HepG2 (cell line): ENCODE data around the gene ATP2B2. TPM values are rescaled to one million over a fixed set of nuclear protein-coding genes. Genes with fewer than 3 reads are reported as not detected.

Experiments used
- ATAC-seq: fragments of 200-7000 bp; cut with Tn5 transposase; 3 replicates; pipeline ENCODE4 v1.9.1; 2020; ENCODE audit warnings: mild to moderate bottlenecking, moderate library complexity
- BruUV-seq: library from RNA; stranded (reverse); fragments of 400-500 nt; replicated peaks from 2 replicates; lab custom pipeline; 2021; lab: Mats Ljungman, UMichigan
- CTCF ChIA-PET: fragments of 300-600 bp; formaldehyde crosslinking; extraction: SDS; loops from one replicate; lab custom pipeline; 2021; ENCODE audit warnings: low total read pairs, inconsistent platforms, low intra/inter-chr PET ratio; lab: Yijun Ruan, JAX
- POLR2A ChIA-PET: fragments of 350-600 bp; sonication (Branson Sonifier 250); formaldehyde crosslinking; loops from one replicate; lab custom pipeline; 2020; ENCODE audit warnings: antibody characterized with exemption, inconsistent platforms; lab: Yijun Ruan, JAX
- DNase-seq: peaks from one replicate; pipeline ENCODE4 v3.0.0-alpha.2; 2015; ENCODE audit warnings: low spot score
- FAIRE-seq: peaks from 3 replicates; lab custom pipeline; 2011; peaks lifted over from hg19 to GRCh38; lab: Jason Lieb, UNC
- H2AFZ ChIP-seq: one replicate; pipeline ENCODE4 v1.6.1; 2011; ENCODE audit warnings: low read length, inconsistent platforms
- H3K27ac ChIP-seq: fragments of 300-600 bp; 3 replicates; pipeline ENCODE4 v1.8.0; 2011; ENCODE audit warnings: mixed run types, mild to moderate bottlenecking, mixed read lengths, low read length, inconsistent platforms; ENCODE audit not compliant: insufficient read depth; ENCODE audit errors: extremely low read length
- H3K27me3 ChIP-seq, 2 experiments: fragments of 200-600 bp in 1 of 2; 2 replicates in 1 of 2; 3 replicates in 1 of 2; pipeline versions ENCODE4 v1.6.0 to v1.8.0; 2011; ENCODE audit warnings: low read length in 2 of 2, mild to moderate bottlenecking in 2 of 2, moderate library complexity in 2 of 2, inconsistent platforms in 1 of 2; ENCODE audit not compliant: insufficient read depth in 2 of 2, control insufficient read depth in 1 of 2
- H3K36me3 ChIP-seq, 2 experiments: fragments of 200-600 bp in 1 of 2; replicated peaks in 1 of 2; 2 replicates in 1 of 2; 3 replicates in 1 of 2; pipeline versions ENCODE4 v1.5.1 to v1.8.0; 2011; ENCODE audit warnings: low read length in 2 of 2, inconsistent platforms in 1 of 2; ENCODE audit not compliant: insufficient read depth in 2 of 2, control insufficient read depth in 1 of 2
- H3K4me1 ChIP-seq: 2 replicates; pipeline ENCODE4 v1.5.1; 2012; ENCODE audit warnings: low read length, inconsistent platforms; ENCODE audit not compliant: insufficient read depth
- H3K4me2 ChIP-seq: 2 replicates; pipeline ENCODE4 v1.6.0; 2011; ENCODE audit warnings: low read depth, low read length, inconsistent platforms
- H3K4me3 ChIP-seq, 3 experiments: fragments of 200-600 bp in 1 of 3; sonication (generic), shearing (Covaris generic) in 1 of 3; replicated peaks in 1 of 3; 2 replicates each; pipeline ENCODE4 v1.5.1; 2011 to 2016; ENCODE audit warnings: low read length in 3 of 3, inconsistent platforms in 2 of 3, low read depth in 2 of 3, mild to moderate bottlenecking in 2 of 3, control low read depth in 1 of 3, mixed read lengths in 1 of 3; ENCODE audit not compliant: insufficient read depth in 1 of 3
- H3K79me2 ChIP-seq: one replicate; pipeline ENCODE4 v1.6.1; 2011; ENCODE audit warnings: low read length, inconsistent platforms; ENCODE audit not compliant: insufficient read depth
- H3K9ac ChIP-seq: 2 replicates; pipeline ENCODE4 v1.6.0; 2011; ENCODE audit warnings: mild to moderate bottlenecking, low read depth, low read length, inconsistent platforms; ENCODE audit not compliant: insufficient read depth
- H3K9me3 ChIP-seq: 2 replicates; pipeline ENCODE4 v1.5.1; 2012; ENCODE audit warnings: mild to moderate bottlenecking, low read length
- H4K20me1 ChIP-seq: 2 replicates; pipeline ENCODE4 v1.6.0; 2011; ENCODE audit warnings: inconsistent platforms, mild to moderate bottlenecking, low read length, moderate library complexity; ENCODE audit not compliant: insufficient read depth
- HNRNPL ChIP-seq: fragments of 200-400 bp; formaldehyde crosslinking; IDR thresholded peaks from 2 replicates; pipeline ENCODE4 v1.6.1; 2017; ENCODE audit warnings: mild to moderate bottlenecking, low read depth, low read length
- HNRNPUL1 ChIP-seq: fragments of 200-400 bp; formaldehyde crosslinking; IDR thresholded peaks from 2 replicates; pipeline ENCODE4 v1.6.1; 2017; ENCODE audit warnings: low read depth, mild to moderate bottlenecking, low read length, moderate library complexity
- JARID2 ChIP-seq: sonication (generic); formaldehyde crosslinking; IDR thresholded peaks from 2 replicates; pipeline ENCODE4 v1.8.1; 2023; ENCODE audit warnings: missing genetic modification reagents, inconsistent platforms; ENCODE audit not compliant: insufficient replicate concordance
- NFYB ChIP-seq: sonication (generic); formaldehyde crosslinking; IDR thresholded peaks from 2 replicates; pipeline ENCODE4 v1.4.0; 2020; ENCODE audit warnings: missing genetic modification reagents
- NKX3-1 ChIP-seq: sonication (generic); formaldehyde crosslinking; IDR thresholded peaks from 2 replicates; pipeline ENCODE4 v1.5.0; 2020; ENCODE audit warnings: missing genetic modification reagents
- NR0B2 ChIP-seq: sonication (generic); formaldehyde crosslinking; IDR thresholded peaks from 2 replicates; pipeline ENCODE4 v1.4.0; 2020; ENCODE audit warnings: mild to moderate bottlenecking, missing genetic modification reagents
- REL ChIP-seq: sonication (generic); formaldehyde crosslinking; conservative IDR thresholded peaks from 2 replicates; pipeline ENCODE4 v1.8.0; 2022; ENCODE audit warnings: mild to moderate bottlenecking, missing genetic modification reagents, moderate library complexity
- ZNF264 ChIP-seq: sonication (generic); formaldehyde crosslinking; IDR thresholded peaks from 2 replicates; pipeline ENCODE4 v1.4.0; 2020; ENCODE audit warnings: missing genetic modification reagents
- ZNF629 ChIP-seq: sonication (generic); formaldehyde crosslinking; conservative IDR thresholded peaks from 2 replicates; pipeline ENCODE4 v1.5.0; 2020; ENCODE audit warnings: missing genetic modification reagents
- WGBS: methylation state at CpG from one replicate; pipeline ENCODE4 v1.1.6; 2017; ENCODE audit warnings: low lambda C conversion rate; 5-methylcytosine and 5-hydroxymethylcytosine counted together
- in situ Hi-C: cut with HindIII; loops from 2 replicates; pipeline ENCODE4 v1.10.0; 2017; ENCODE audit warnings: low pct_unique_long_range_greater_than_20kb; ENCODE audit not compliant: extremely low pct_ligation_motif_present
- intact Hi-C: fragments of 100-400 bp; cut with micrococcal nuclease; formaldehyde crosslinking; loops from one replicate; pipeline ENCODE4 v1.10.0; 2022; ENCODE audit not compliant: unreplicated experiment
- polyA plus RNA-seq, 8 experiments: library from polyadenylated mRNA; depleted of rRNA in 3 of 8; stranded (reverse) in 7 of 8; unstranded in 1 of 8; fragments of >200 nt; fragmentation: Illumina TruSeq in 4 of 8; extraction: Trizol in 4 of 8; gene quantifications; 2 replicates each; pipeline versions ENCODE4 v1.2.1 to v1.2.3, GENCODE V29; 2011 to 2016; ENCODE audit warnings: low read depth in 4 of 8, missing spikeins in 1 of 8, mixed read lengths in 1 of 8; ENCODE audit not compliant: insufficient read depth in 1 of 8
- total RNA-seq, 5 experiments: library from RNA; depleted of rRNA; stranded (reverse); fragments of >200 nt; fragmentation: Illumina TruSeq; extraction: Trizol; gene quantifications; 2 replicates each; pipeline ENCODE4 v1.2.3, GENCODE V29; 2016; ENCODE audit warnings: low read depth in 1 of 5
- TF ChIP-seq, protein P1 (sequence below): sonication (generic); formaldehyde crosslinking; conservative IDR thresholded peaks from 2 replicates; pipeline ENCODE4 v1.8.0; 2022; ENCODE audit warnings: mild to moderate bottlenecking, moderate library complexity, missing genetic modification reagents
- TF ChIP-seq, protein P2 (sequence below): sonication (generic); formaldehyde crosslinking; IDR thresholded peaks from 2 replicates; pipeline ENCODE4 v1.4.0; 2020; ENCODE audit warnings: mild to moderate bottlenecking, missing genetic modification reagents, borderline replicate concordance

Gene ATP2B2
- total and polyA plus RNA-seq, 2 of the 13 experiments (the other 11 are each of a cell fraction or from before 2014, with no cell fraction given): 1.5 to 2.3 TPM

- TF ChIP-seq HNRNPL (no peak), JARID2 (CRISPR knock-in tag) (no peak)
- TF ChIP-seq, protein P1, sequence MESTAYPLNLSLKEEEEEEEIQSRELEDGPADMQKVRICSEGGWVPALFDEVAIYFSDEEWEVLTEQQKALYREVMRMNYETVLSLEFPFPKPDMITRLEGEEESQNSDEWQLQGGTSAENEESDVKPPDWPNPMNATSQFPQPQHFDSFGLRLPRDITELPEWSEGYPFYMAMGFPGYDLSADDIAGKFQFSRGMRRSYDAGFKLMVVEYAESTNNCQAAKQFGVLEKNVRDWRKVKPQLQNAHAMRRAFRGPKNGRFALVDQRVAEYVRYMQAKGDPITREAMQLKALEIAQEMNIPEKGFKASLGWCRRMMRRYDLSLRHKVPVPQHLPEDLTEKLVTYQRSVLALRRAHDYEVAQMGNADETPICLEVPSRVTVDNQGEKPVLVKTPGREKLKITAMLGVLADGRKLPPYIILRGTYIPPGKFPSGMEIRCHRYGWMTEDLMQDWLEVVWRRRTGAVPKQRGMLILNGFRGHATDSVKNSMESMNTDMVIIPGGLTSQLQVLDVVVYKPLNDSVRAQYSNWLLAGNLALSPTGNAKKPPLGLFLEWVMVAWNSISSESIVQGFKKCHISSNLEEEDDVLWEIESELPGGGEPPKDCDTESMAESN (CRISPR knock-in tag): no peak
- H3K9ac ChIP-seq: no peak overlapping the region
- no peak overlapping the region for H3K4me2 ChIP-seq
- no peak for DNase-seq
- ChIA-PET CTCF (no interaction called here), POLR2A (no interaction called here)
- H3K27ac ChIP-seq: no peak overlapping the region
- no peaks in the 10 kb centered on the region for H3K4me1 ChIP-seq
- H3K79me2 ChIP-seq: no peaks in the 10 kb centered on the region
- H3K4me3 ChIP-seq: no peak overlapping the region
- H2AFZ ChIP-seq: no peak overlapping the region
- no peaks in the 10 kb centered on the region for H3K36me3 ChIP-seq
- ATAC-seq: no peak
- H4K20me1 ChIP-seq: no peaks in the 10 kb centered on the region; the same call in 1 of the 2 replicates
- FAIRE-seq: no peak
- 79% methylated on average over 13 of the region's 15 CpGs for WGBS
- no TSS peak for BruUV-seq
- in situ Hi-C loops: no loop called here
- peaks cover 0 to 4% of the 10 kb centered on the region in 2 experiments; a peak in 1 of 5 replicates for H3K27me3 ChIP-seq
- intact Hi-C loops: no loop called here
- no peaks in the 10 kb centered on the region for H3K9me3 ChIP-seq
These were observed 61.9 kb downstream of the ATP2B2 start for GRCh38 chr3:10443272-10444109.

- no peak for TF ChIP-seq NR0B2
- TF ChIP-seq REL (CRISPR knock-in tag): no peak
- no peak for TF ChIP-seq ZNF629 (CRISPR knock-in tag)
- no peak for TF ChIP-seq HNRNPL
- no peak for TF ChIP-seq ZNF264 (CRISPR knock-in tag)
- TF ChIP-seq, protein P2, sequence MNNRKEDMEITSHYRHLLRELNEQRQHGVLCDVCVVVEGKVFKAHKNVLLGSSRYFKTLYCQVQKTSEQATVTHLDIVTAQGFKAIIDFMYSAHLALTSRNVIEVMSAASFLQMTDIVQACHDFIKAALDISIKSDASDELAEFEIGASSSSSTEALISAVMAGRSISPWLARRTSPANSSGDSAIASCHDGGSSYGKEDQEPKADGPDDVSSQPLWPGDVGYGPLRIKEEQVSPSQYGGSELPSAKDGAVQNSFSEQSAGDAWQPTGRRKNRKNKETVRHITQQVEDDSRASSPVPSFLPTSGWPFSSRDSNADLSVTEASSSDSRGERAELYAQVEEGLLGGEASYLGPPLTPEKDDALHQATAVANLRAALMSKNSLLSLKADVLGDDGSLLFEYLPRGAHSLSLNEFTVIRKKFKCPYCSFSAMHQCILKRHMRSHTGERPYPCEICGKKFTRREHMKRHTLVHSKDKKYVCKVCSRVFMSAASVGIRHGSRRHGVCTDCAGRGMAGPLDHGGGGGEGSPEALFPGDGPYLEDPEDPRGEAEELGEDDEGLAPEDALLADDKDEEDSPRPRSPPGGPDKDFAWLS (CRISPR knock-in tag): no peak
- TF ChIP-seq NKX3-1 (CRISPR knock-in tag): no peak
- TF ChIP-seq NFYB (CRISPR knock-in tag): no peak
- TF ChIP-seq HNRNPUL1: no peak
- Histone ChIP-seq H3K27me3 (peaks cover 0 to 4% of the 10 kb centered on the region in 2 experiments; a peak in 1 of 5 replicates), H3K79me2 (no peaks in the 10 kb centered on the region), H3K4me2 (no peak overlapping the region), H3K4me1 (no peaks in the 10 kb centered on the region), H3K9me3 (no peaks in the 10 kb centered on the region), H4K20me1 (no peaks in the 10 kb centered on the region; the same call in 1 of the 2 replicates), H3K27ac (no peak overlapping the region), H3K9ac (no peak overlapping the region), H3K36me3 (no peaks in the 10 kb centered on the region), H2AFZ (no peak overlapping the region), H3K4me3 (no peak overlapping the region)
- ChIA-PET POLR2A (no interaction called here), CTCF (no interaction called here)
- no peak for DNase-seq
- WGBS: 28% methylated on average over 6 of the region's 10 CpGs
- intact Hi-C loops: no loop called here
- ATAC-seq: no peak
- in situ Hi-C loops: no loop called here
- no TSS peak for BruUV-seq
- FAIRE-seq: no peak
These were observed 63.1 kb downstream of the ATP2B2 start for GRCh38 chr3:10442151-10442795.
